H1 (cell line): ENCODE results near the gene IFT122. TPM values are rescaled to one million over a fixed set of nuclear protein-coding genes. Genes with fewer than 3 reads are reported as not detected.

Experiments used
- CTCF ChIA-PET: fragments of 300-600 bp; sonication (Branson Sonifier 250); formaldehyde crosslinking; loops from one replicate; lab custom pipeline; 2021; ENCODE audit not compliant: partially characterized antibody; lab: Charles Lee
- POLR2A ChIA-PET: fragments of 300-600 bp; sonication (Branson Sonifier 250); formaldehyde crosslinking; loops from one replicate; lab custom pipeline; 2021; ENCODE audit warnings: inconsistent platforms; ENCODE audit not compliant: partially characterized antibody; lab: Charles Lee
- DNase-seq, 2 experiments: peaks; one replicate each; pipeline versions ENCODE4 v3.0.0 to v3.0.0-alpha.2; 2010 to 2022; ENCODE audit warnings: low spot score in 2 of 2, low read depth in 1 of 2, mixed read lengths in 1 of 2
- FAIRE-seq: peaks from 2 replicates; lab custom pipeline; 2011; peaks lifted over from hg19 to GRCh38; lab: Jason Lieb, UNC
- H2AFZ ChIP-seq: 2 replicates; pipeline ENCODE4 v1.8.1; 2012; ENCODE audit warnings: low read length, inconsistent platforms
- H2AK5ac ChIP-seq: 2 replicates; pipeline ENCODE4 v1.6.1; 2013; ENCODE audit warnings: low read depth, low read length
- H2BK120ac ChIP-seq: replicated peaks from 2 replicates; pipeline ENCODE3; 2013; ENCODE audit warnings: low read depth, low read length, inconsistent platforms
- H2BK12ac ChIP-seq: 2 replicates; pipeline ENCODE4 v1.6.1; 2013; ENCODE audit warnings: low read depth, low read length
- H2BK15ac ChIP-seq: 2 replicates; pipeline ENCODE4 v1.6.1; 2013; ENCODE audit warnings: low read length
- H2BK20ac ChIP-seq: 2 replicates; pipeline ENCODE4 v1.6.1; 2013; ENCODE audit warnings: low read length
- H2BK5ac ChIP-seq: 2 replicates; pipeline ENCODE4 v1.6.1; 2013; ENCODE audit warnings: low read depth, low read length
- H3K14ac ChIP-seq: 2 replicates; pipeline ENCODE4 v1.6.1; 2013; ENCODE audit warnings: inconsistent platforms; ENCODE audit not compliant: insufficient read length
- H3K18ac ChIP-seq: 2 replicates; pipeline ENCODE4 v1.6.1; 2013; ENCODE audit warnings: low read length; ENCODE audit errors: extremely low read depth
- H3K23ac ChIP-seq: 2 replicates; pipeline ENCODE4 v1.6.1; 2013; ENCODE audit warnings: inconsistent platforms; ENCODE audit not compliant: insufficient read length
- H3K23me2 ChIP-seq: 2 replicates; pipeline ENCODE4 v1.6.1; 2013; ENCODE audit warnings: low read depth, low read length
- H3K27ac ChIP-seq: 2 replicates; pipeline ENCODE4 v1.6.1; 2011; ENCODE audit warnings: low read depth, low read length, inconsistent platforms
- H3K27me3 ChIP-seq, 4 experiments: replicated peaks in 1 of 4; 1 replicate in 1 of 4; 2 replicates in 3 of 4; pipeline versions ENCODE4 v1.6.1 to v1.8.1; 2011 to 2013; ENCODE audit warnings: low read length in 3 of 4, mild to moderate bottlenecking in 3 of 4, inconsistent platforms in 2 of 4, mixed read lengths in 2 of 4, moderate library complexity in 1 of 4; ENCODE audit not compliant: control insufficient read depth in 3 of 4, insufficient read depth in 3 of 4; ENCODE audit errors: extremely low read depth in 1 of 4
- H3K36me3 ChIP-seq, 4 experiments: 2 replicates each; pipeline versions ENCODE4 v1.6.1 to v1.8.1; 2011 to 2013; ENCODE audit warnings: mild to moderate bottlenecking in 4 of 4, low read length in 3 of 4, moderate library complexity in 2 of 4, control low read depth in 1 of 4, inconsistent platforms in 1 of 4; ENCODE audit not compliant: insufficient read depth in 4 of 4, control insufficient read depth in 2 of 4
- H3K4ac ChIP-seq: replicated peaks from 2 replicates; pipeline ENCODE3; 2013; ENCODE audit warnings: low read length, low read depth, mixed read lengths, inconsistent platforms; ENCODE audit not compliant: insufficient read length
- H3K4me1 ChIP-seq, 4 experiments: replicated peaks in 1 of 4; 1 replicate in 1 of 4; 2 replicates in 3 of 4; pipeline versions ENCODE4 v1.6.1 to v1.8.1; 2011 to 2013; ENCODE audit warnings: low read length in 3 of 4, inconsistent platforms in 2 of 4, mixed read lengths in 1 of 4; ENCODE audit not compliant: insufficient read depth in 4 of 4, control insufficient read depth in 3 of 4
- H3K4me2 ChIP-seq, 2 experiments: 2 replicates each; pipeline versions ENCODE4 v1.6.1 to v1.8.1; 2011 to 2013; ENCODE audit warnings: low read depth in 2 of 2, low read length in 2 of 2, control low read depth in 1 of 2, inconsistent platforms in 1 of 2, mild to moderate bottlenecking in 1 of 2; ENCODE audit not compliant: insufficient read depth in 1 of 2
- H3K4me3 ChIP-seq, 4 experiments: fragments of 200-600, 300-600 bp in 1 of 4; sonication (generic), shearing (Covaris generic), sonication (Bioruptor Twin) in 1 of 4; 2 replicates each; pipeline versions ENCODE4 v1.5.1 to v1.8.1; 2011 to 2016; ENCODE audit warnings: low read length in 4 of 4, low read depth in 3 of 4, control low read depth in 2 of 4, inconsistent platforms in 2 of 4, mild to moderate bottlenecking in 2 of 4, mixed read lengths in 1 of 4, moderate library complexity in 1 of 4; ENCODE audit not compliant: insufficient read depth in 2 of 4; ENCODE audit errors: extremely low read depth in 1 of 4
- H3K56ac ChIP-seq: replicated peaks from 2 replicates; pipeline ENCODE3; 2013; ENCODE audit warnings: low read depth, mild to moderate bottlenecking, mixed read lengths, low read length, inconsistent platforms; ENCODE audit not compliant: insufficient read length
- H3K79me1 ChIP-seq: 2 replicates; pipeline ENCODE4 v1.6.1; 2013; ENCODE audit warnings: low read depth, low read length, control low read depth
- H3K79me2 ChIP-seq, 2 experiments: 2 replicates each; pipeline versions ENCODE4 v1.6.1 to v1.8.1; 2012 to 2013; ENCODE audit warnings: low read length in 2 of 2, mild to moderate bottlenecking in 2 of 2, inconsistent platforms in 1 of 2; ENCODE audit not compliant: insufficient read depth in 2 of 2, control insufficient read depth in 1 of 2
- H3K9ac ChIP-seq, 4 experiments: replicated peaks in 1 of 4; 1 replicate in 1 of 4; 2 replicates in 3 of 4; pipeline versions ENCODE4 v1.6.1 to v1.8.1; 2011 to 2013; ENCODE audit warnings: low read depth in 3 of 4, low read length in 3 of 4, control low read depth in 2 of 4, mild to moderate bottlenecking in 2 of 4, moderate library complexity in 2 of 4, inconsistent platforms in 1 of 4; ENCODE audit errors: extremely low read depth in 1 of 4
- H3K9me3 ChIP-seq, 2 experiments: 2 replicates each; pipeline versions ENCODE4 v1.6.1 to v1.8.1; 2012 to 2013; ENCODE audit warnings: mild to moderate bottlenecking in 2 of 2, moderate library complexity in 2 of 2, control low read depth in 1 of 2, inconsistent platforms in 1 of 2, low read depth in 1 of 2, low read length in 1 of 2, mixed read lengths in 1 of 2; ENCODE audit not compliant: insufficient read depth in 2 of 2
- H4K20me1 ChIP-seq, 2 experiments: replicated peaks in 1 of 2; 2 replicates each; pipeline versions ENCODE3 to v1.8.1; 2011 to 2013; ENCODE audit warnings: inconsistent platforms in 2 of 2, low read length in 2 of 2, mild to moderate bottlenecking in 1 of 2; ENCODE audit not compliant: insufficient read depth in 2 of 2, control insufficient read depth in 1 of 2
- H4K5ac ChIP-seq: 2 replicates; pipeline ENCODE4 v1.6.1; 2013; ENCODE audit warnings: low read length, low read depth, mixed read lengths, inconsistent platforms; ENCODE audit not compliant: insufficient read length
- H4K8ac ChIP-seq: 2 replicates; pipeline ENCODE4 v1.8.0; 2013; ENCODE audit warnings: mild to moderate bottlenecking, moderate library complexity, low read length, inconsistent platforms; ENCODE audit not compliant: insufficient read depth; ENCODE audit errors: extremely low read depth
- H4K91ac ChIP-seq: replicated peaks from 2 replicates; pipeline ENCODE3; 2013; ENCODE audit warnings: low read length, mixed read lengths, inconsistent platforms; ENCODE audit not compliant: insufficient read length
- CTCF ChIP-seq, 3 experiments: IDR thresholded peaks; 1 replicate in 2 of 3; 2 replicates in 1 of 3; pipeline versions ENCODE4 v1.5.1 to v1.6.1; 2011; ENCODE audit warnings: low read length in 3 of 3, mild to moderate bottlenecking in 3 of 3, inconsistent platforms in 2 of 3, low read depth in 1 of 3, moderate library complexity in 1 of 3; ENCODE audit not compliant: insufficient read depth in 1 of 3; ENCODE audit errors: control extremely low read depth in 1 of 3
- GTF2F1 ChIP-seq: IDR thresholded peaks from 2 replicates; pipeline ENCODE4 v1.6.1; 2012; ENCODE audit warnings: low read depth, low read length, improper control_type of control experiment, borderline replicate concordance
- KDM4A ChIP-seq: IDR thresholded peaks from one replicate; pipeline ENCODE4 v1.7.1; 2012; ENCODE audit warnings: low read depth, mild to moderate bottlenecking, moderate library complexity, low read length, inconsistent platforms; ENCODE audit not compliant: severe bottlenecking
- PHF8 ChIP-seq: fragments of 200-600 bp; sonication (generic); conservative IDR thresholded peaks from 2 replicates; pipeline ENCODE4 v1.7.1; 2012; ENCODE audit warnings: low read depth, mild to moderate bottlenecking, inconsistent platforms, low read length, moderate library complexity
- SIRT6 ChIP-seq: IDR thresholded peaks from one replicate; pipeline ENCODE4 v1.7.1; 2012; ENCODE audit warnings: low read length, inconsistent platforms
- USF2 ChIP-seq: IDR thresholded peaks from 2 replicates; pipeline ENCODE4 v1.6.1; 2011; ENCODE audit warnings: low read length, improper control_type of control experiment
- WGBS, 2 experiments: shearing (Covaris generic) in 1 of 2; methylation state at CpG; one replicate each; pipeline versions ENCODE4 v1.1.6 to v1.1.7; 2013 to 2015; ENCODE audit warnings: low lambda C conversion rate in 2 of 2, mixed read lengths in 2 of 2, inconsistent platforms in 1 of 2, low coverage in 1 of 2, missing lambda C conversion rate in 1 of 2; ENCODE audit not compliant: insufficient replicate concordance in 2 of 2, insufficient coverage in 1 of 2, insufficient read length in 1 of 2; ENCODE audit errors: extremely low coverage in 1 of 2, missing lambda C conversion rate in 1 of 2; 5-methylcytosine and 5-hydroxymethylcytosine counted together
- polyA plus RNA-seq, 7 experiments: library from polyadenylated mRNA; depleted of rRNA in 3 of 7; stranded (reverse) in 5 of 7; unstranded in 2 of 7; fragments of >200 nt in 5 of 7; fragments of 200-250 nt in 2 of 7; gene quantifications; 1 replicate in 5 of 7; 2 replicates in 1 of 7; 4 replicates in 1 of 7; pipeline versions ENCODE4 v1.2.1 to v1.2.3, GENCODE V29; 2011 to 2013; ENCODE audit warnings: missing spikeins in 2 of 7, mixed read lengths in 2 of 7
- total RNA-seq: library from RNA; stranded (reverse); fragmentation: NEBNext Ultra II Directional; extraction: Animal tissue kit (Norgen Biotek cat#: 25700); gene quantifications from 2 replicates; pipeline ENCODE4 v1.2.1, GENCODE V29; 2021

The IFT122 gene
- total and polyA plus RNA-seq, 2 of the 8 experiments (the other 6 are each of a cell fraction or from before 2014, with no cell fraction given), result 23.7 to 25.1 TPM

GRCh38 chr3:129500334-129500658, 60.3 kb downstream of the IFT122 start:
- DNase-seq (no peak), FAIRE-seq (no peak)
- H4K5ac ChIP-seq, result no peak overlapping the region
- no peak overlapping the region for H3K14ac ChIP-seq
- H3K23me2 ChIP-seq, result no peaks in the 10 kb centered on the region
- no peak overlapping the region for H3K4me3 ChIP-seq
- H4K20me1 ChIP-seq, result peaks cover 0 to 2% of the 10 kb centered on the region in 2 experiments
- no peaks in the 10 kb centered on the region for H3K27me3 ChIP-seq
- H3K36me3 ChIP-seq, result peaks cover 3 to 19% (median 9%) of the 10 kb centered on the region in 4 experiments; a peak in 6 of 8 replicates
- H3K4ac ChIP-seq, result no peak overlapping the region
- H3K4me2 ChIP-seq, result no peak overlapping the region
- H2BK5ac ChIP-seq, result no peak overlapping the region
- no peaks in the 10 kb centered on the region for H3K9me3 ChIP-seq
- CTCF ChIA-PET, result interaction anchor here (5.7 kb wide), 1 partner anchor 9 kb away, joined by 41 read pairs; no protein-coding TSS in a partner anchor
- H2BK20ac ChIP-seq, result no peak overlapping the region
- H2BK120ac ChIP-seq, result no peak overlapping the region
- no peak overlapping the region for H2BK15ac ChIP-seq
- H4K8ac ChIP-seq, result no peak overlapping the region
- H4K91ac ChIP-seq, result no peak overlapping the region
- no peak overlapping the region for H3K23ac ChIP-seq
- POLR2A ChIA-PET, result no interaction called here
- no peaks in the 10 kb centered on the region for H3K79me1 ChIP-seq
- H3K79me2 ChIP-seq, result no peaks in the 10 kb centered on the region
- 93% methylated on average over 4 of the region's 5 CpGs; no CpG with 5 or more reads in 1 of the 2 experiments for WGBS, 2 experiments
- no peak overlapping the region for H2AFZ ChIP-seq
- H3K27ac ChIP-seq, result no peak overlapping the region
- H3K9ac ChIP-seq, result no peak overlapping the region
- H3K18ac ChIP-seq, result no peak overlapping the region
- H2AK5ac ChIP-seq, result no peak overlapping the region
- H2BK12ac ChIP-seq, result no peak overlapping the region
- H3K4me1 ChIP-seq, result peaks cover 0 to 3% (median 1%) of the 10 kb centered on the region in 4 experiments; a peak in 2 of 7 replicates
- no peak overlapping the region for H3K56ac ChIP-seq
- TF ChIP-seq CTCF (IDR thresholded peaks at IDR 0.05; ENCODE audit: control extremely low read depth in 1 of 3, insufficient read depth in 1 of 3, low read depth in 1 of 3, low read length in 3 of 3) (no peak), USF2 (no peak), KDM4A (no peak), PHF8 (no peak), GTF2F1 (no peak), SIRT6 (no peak)
